Activated T-cell treated with anti-CD3 and anti-CD28 coated beads, Interleukin-2, amount 50 U/mL, for 72 hours (primary cell): Measurements from ENCODE around the gene UBR1. TPM values are rescaled to one million over a fixed set of nuclear protein-coding genes. Genes with fewer than 3 reads are reported as not detected.
A peak's percentile ranks its signal among the peaks of the same experiment; 100 is the strongest.
"Not testable (repeated sequence)": the region's sequence is repeated elsewhere in the genome, so short reads cannot be mapped to it uniquely, and the experiment has no call there.

Experiments
- ATAC-seq, 2 donors: fragments of 150-1000 bp; cut with Tn5 transposase; replicated peaks in 1 of 2; 2 replicates each; pipeline ENCODE4 v1.10.0; 2021; ENCODE audit warnings: moderate library complexity in 2 of 2, mild to moderate bottlenecking in 1 of 2
- DNase-seq, 2 donors: peaks; one replicate each; pipeline ENCODE4 v3.0.0; 2021 to 2022; ENCODE audit warnings: mixed read lengths in 1 of 2
- H3K27ac Mint-ChIP-seq: one replicate; pipeline ENCODE4 v1.8.0; 2022; ENCODE audit warnings: mild to moderate bottlenecking, moderate library complexity, mixed read lengths
- H3K27me3 Mint-ChIP-seq: one replicate; pipeline ENCODE4 v1.8.0; 2022; ENCODE audit warnings: low read depth, mixed read lengths
- H3K36me3 Mint-ChIP-seq, 2 donors: one replicate each; pipeline ENCODE4 v1.8.0; 2022; ENCODE audit warnings: mixed read lengths in 2 of 2, mild to moderate bottlenecking in 1 of 2; ENCODE audit not compliant: insufficient read depth in 2 of 2
- H3K4me1 Mint-ChIP-seq: one replicate; pipeline ENCODE4 v1.8.0; 2022; ENCODE audit warnings: low read depth, mixed read lengths
- H3K4me3 Mint-ChIP-seq, 2 donors: one replicate each; pipeline ENCODE4 v1.8.0; 2022; ENCODE audit warnings: mild to moderate bottlenecking in 2 of 2, mixed read lengths in 2 of 2, moderate library complexity in 2 of 2
- H3K9me3 Mint-ChIP-seq, 2 donors: one replicate each; pipeline ENCODE4 v1.8.0; 2022; ENCODE audit warnings: mixed read lengths in 2 of 2
- total RNA-seq, 2 donors: library from RNA; stranded (reverse); gene quantifications; one replicate each; pipeline ENCODE4 v1.2.3, GENCODE V29; 2022

UBR1 gene
- total RNA-seq, 2 donors from 2014 or later: 33.1 to 37.5 TPM

DNA sequence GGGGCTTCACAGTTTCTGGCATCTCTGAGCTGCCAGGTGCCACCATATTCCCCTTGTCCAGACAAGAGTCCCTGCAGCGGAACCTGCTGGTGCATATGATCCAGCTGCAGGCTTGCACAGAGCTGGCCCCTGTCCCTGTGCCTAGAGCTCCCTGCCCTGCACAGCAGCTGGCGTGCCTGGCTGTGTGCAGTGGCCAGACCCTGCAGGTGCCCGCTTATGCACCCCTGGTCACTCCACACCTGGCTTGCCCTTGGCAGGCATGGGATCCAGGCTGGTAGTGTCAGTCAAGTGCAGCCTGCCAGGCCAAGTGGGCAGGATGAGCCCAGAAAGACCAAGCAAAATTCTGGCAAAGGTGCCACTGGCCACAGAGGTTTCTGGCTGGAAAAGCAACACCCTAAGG is 96.6 kb downstream of the UBR1 start:
- ATAC-seq: no peak
- peaks cover 4 to 12% of the 10 kb centered on the region in 2 donors for H3K36me3 Mint-ChIP-seq
- H3K27me3 Mint-ChIP-seq: no peaks in the 10 kb centered on the region
- no peak overlapping the region for H3K4me3 Mint-ChIP-seq
- no peaks in the 10 kb centered on the region for H3K9me3 Mint-ChIP-seq
- no peaks in the 10 kb centered on the region for H3K4me1 Mint-ChIP-seq
- H3K27ac Mint-ChIP-seq: no peak overlapping the region
- no peak for DNase-seq

DNA sequence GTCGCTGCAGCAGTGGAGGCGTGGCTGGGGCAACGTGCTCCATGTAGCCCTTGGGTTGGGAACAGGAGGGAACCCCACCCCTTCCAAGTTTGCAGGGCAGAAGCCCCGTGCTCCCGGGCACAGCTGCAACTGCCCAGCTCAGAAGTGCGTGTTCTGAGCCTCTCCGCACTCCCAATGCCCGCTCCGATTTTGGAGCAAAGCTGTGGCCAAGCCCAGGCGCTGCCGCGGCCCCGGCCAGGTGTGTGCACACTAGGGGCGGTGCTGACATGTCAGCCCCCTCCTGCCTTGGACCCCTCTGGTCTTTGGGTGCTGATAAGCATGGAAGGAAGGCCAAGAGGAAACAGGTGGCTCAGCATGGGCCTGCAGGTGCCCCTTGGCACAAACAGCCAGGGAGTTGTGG is 97.7 kb downstream of the UBR1 start:
- H3K9me3 Mint-ChIP-seq: no peaks in the 10 kb centered on the region
- no peaks in the 10 kb centered on the region for H3K27me3 Mint-ChIP-seq
- no peak for DNase-seq
- no peak for ATAC-seq
- no peaks in the 10 kb centered on the region for H3K4me1 Mint-ChIP-seq
- no peak overlapping the region for H3K4me3 Mint-ChIP-seq
- no peak overlapping the region for H3K27ac Mint-ChIP-seq
- peaks cover 4 to 18% of the 10 kb centered on the region in 2 donors for H3K36me3 Mint-ChIP-seq

DNA sequence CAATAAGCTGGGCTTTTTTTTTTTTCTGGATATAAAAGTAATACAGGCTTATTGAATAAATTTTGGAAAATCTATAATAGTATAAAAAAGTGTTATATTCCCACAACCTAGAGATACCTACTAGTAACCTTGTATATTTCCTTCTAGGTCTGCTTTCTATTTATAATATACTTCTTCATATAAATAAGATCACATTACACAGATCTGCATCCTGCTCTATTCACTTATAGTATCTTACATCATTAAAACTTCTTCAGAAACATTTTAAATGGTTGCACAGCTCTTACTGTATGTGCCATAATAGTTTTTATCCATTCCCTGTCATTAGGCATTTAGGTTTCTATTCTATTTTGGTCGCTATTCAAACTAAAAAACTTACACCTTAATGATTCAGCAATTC is 98.3 kb downstream of the UBR1 start:
- H3K4me3 Mint-ChIP-seq: no peak overlapping the region
- no peak for ATAC-seq
- H3K27ac Mint-ChIP-seq: peak overlapping the region; percentile 72
- no peaks in the 10 kb centered on the region for H3K9me3 Mint-ChIP-seq
- no peak for DNase-seq
- H3K36me3 Mint-ChIP-seq: peaks cover 4 to 18% of the 10 kb centered on the region in 2 donors
- H3K4me1 Mint-ChIP-seq: no peaks in the 10 kb centered on the region
- no peaks in the 10 kb centered on the region for H3K27me3 Mint-ChIP-seq

DNA sequence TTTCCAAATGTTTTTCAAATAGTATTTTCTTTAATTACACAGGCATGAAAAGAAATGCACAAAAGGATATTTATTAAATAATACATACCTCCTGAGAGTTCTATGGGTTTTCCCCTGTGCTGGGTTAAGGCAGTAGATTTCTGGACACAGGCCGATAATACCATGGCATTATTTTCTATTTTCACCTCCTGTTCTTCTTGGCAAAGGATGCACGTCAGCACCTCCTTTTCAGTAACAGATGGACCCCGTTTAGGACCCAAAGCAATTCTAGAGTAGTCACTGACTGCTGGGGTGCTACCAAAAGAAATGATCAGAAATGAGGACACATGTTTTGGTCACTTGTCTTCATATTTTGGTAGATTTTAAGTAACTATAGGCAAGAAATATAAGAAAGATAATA is 98.8 kb downstream of the UBR1 start:
- Mint-ChIP-seq H3K9me3 (no peaks in the 10 kb centered on the region), H3K36me3 (peaks cover 4 to 18% of the 10 kb centered on the region in 2 donors), H3K4me1 (no peaks in the 10 kb centered on the region), H3K4me3 (no peak overlapping the region), H3K27me3 (no peaks in the 10 kb centered on the region), H3K27ac (no peak overlapping the region)
- DNase-seq: no peak
- no peak for ATAC-seq

DNA sequence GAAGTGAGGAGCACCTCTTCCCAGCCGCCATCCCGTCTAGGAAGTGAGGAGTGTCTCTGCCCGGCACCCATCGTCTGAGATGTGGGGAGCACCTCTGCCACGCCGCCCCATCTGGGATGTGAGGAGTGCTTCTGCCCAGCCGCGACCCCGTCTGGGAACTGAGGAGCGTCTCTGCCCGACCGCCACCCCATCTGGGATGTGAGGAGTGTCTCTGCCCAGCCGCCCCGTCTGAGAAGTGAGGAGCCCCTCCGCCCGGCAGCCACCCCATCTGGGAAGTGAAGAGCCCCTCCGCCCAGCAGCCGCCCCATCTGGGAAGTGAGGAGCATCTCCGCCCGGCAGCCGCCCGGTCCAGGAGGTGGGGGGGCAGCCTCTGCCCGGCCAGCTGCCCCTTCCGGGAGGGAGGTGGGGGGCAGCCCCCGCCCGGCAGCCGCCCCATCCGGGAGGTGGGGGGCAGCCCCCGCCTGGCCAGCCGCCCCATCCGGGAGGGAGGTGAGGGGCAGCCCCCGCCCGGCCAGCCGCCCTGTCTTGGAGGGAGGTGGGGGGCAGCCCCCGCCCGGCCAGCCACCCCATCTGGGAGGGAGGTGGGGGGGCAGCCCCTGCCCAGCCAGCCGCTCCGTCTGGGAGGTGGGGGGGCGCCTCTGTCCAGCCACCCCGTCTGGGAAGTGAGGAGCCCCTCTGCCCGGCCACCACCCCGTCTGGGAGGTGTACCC is 100.8 kb downstream of the UBR1 start:
- H3K9me3 Mint-ChIP-seq, H3K4me1 Mint-ChIP-seq, H3K27ac Mint-ChIP-seq, DNase-seq, ATAC-seq, H3K4me3 Mint-ChIP-seq, H3K27me3 Mint-ChIP-seq: not testable (repeated sequence)
- peaks cover 4 to 16% of the 10 kb centered on the region in 2 donors for H3K36me3 Mint-ChIP-seq

DNA sequence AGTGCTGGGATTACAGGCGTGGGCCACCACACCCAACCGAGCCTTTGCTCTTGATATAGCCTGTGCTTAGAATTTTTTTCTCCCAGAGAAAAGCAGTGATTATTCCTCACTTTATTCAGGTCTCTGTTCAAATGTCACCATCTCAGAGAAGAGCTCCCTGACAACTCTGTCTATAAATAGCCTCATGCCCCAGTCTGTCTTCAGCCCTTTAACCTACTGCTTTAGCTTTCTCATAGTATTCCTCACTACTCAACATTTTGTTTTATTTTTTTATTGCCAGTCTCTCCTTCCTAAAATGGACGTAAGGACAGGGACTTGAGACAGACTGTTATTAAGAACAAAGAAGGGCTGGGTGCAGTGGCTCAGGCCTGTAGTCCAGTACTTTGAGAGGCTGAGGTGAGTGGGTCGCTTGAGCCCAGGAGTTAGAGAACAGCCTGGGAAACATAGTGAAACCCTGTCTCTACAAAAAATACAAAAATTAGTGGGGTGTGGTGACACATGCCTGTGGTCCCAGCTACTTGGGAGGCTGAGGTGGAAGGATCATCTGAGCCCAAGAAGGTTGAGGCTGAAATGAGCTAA is 106.5 kb downstream of the UBR1 start:
- H3K27ac Mint-ChIP-seq: peak overlapping the region; percentile 85
- peaks cover 0 to 13% of the 10 kb centered on the region in 2 donors for H3K36me3 Mint-ChIP-seq
- no peaks in the 10 kb centered on the region for H3K9me3 Mint-ChIP-seq
- ATAC-seq: no peak
- no peak overlapping the region for H3K4me3 Mint-ChIP-seq
- no peaks in the 10 kb centered on the region for H3K27me3 Mint-ChIP-seq
- DNase-seq: no peak
- no peaks in the 10 kb centered on the region for H3K4me1 Mint-ChIP-seq

DNA sequence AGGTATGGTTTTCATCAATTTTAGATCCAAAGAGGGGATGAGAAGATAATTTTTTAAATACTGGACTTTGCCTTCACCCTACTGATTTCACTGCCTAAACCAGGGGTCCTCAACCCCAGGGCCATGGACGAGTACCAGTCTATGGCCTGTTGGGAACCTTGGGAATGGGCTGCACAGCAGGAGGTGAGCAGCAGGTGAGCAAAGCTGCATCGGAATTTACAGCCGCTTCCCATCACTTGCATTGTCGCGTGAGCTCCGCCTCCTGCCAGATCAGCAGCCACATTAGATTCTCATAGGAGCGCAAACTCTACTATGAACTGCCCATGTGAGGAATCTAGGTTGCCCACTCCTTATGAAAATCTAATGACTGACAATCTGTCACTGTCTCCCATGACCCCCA is 109.0 kb downstream of the UBR1 start:
- DNase-seq (no peak), ATAC-seq (no peak)
- H3K4me3 Mint-ChIP-seq: no peak overlapping the region
- H3K36me3 Mint-ChIP-seq: peaks cover 0 to 7% of the 10 kb centered on the region in 2 donors
- no peaks in the 10 kb centered on the region for H3K27me3 Mint-ChIP-seq
- peaks cover 4% of the 10 kb centered on the region for H3K4me1 Mint-ChIP-seq
- no peaks in the 10 kb centered on the region for H3K9me3 Mint-ChIP-seq
- no peak overlapping the region for H3K27ac Mint-ChIP-seq

DNA sequence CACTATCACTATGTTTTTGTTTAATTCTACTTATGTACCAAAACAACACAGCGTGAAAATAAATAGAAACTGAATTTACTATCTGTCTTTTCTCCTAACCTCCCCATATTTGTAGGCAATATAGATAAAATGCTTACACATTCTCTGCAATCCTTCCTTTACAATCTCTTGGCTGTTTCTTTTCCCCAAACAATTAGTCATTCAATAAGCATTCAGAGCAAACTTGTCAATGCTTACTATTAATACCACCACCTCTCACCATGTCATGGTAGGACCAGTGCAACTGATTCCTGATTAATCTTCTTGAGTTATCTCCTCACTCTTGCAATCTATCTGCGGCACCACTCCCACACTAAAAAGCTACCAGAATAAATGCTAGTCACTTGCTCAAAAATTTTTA is 111.3 kb downstream of the UBR1 start:
- no peak overlapping the region for H3K4me3 Mint-ChIP-seq
- H3K9me3 Mint-ChIP-seq: no peaks in the 10 kb centered on the region
- H3K36me3 Mint-ChIP-seq: peaks cover 0 to 7% of the 10 kb centered on the region in 2 donors
- no peak for DNase-seq
- peaks cover 4% of the 10 kb centered on the region for H3K4me1 Mint-ChIP-seq
- peak overlapping the region; percentile 8 for H3K27ac Mint-ChIP-seq
- no peak for ATAC-seq
- no peaks in the 10 kb centered on the region for H3K27me3 Mint-ChIP-seq

DNA sequence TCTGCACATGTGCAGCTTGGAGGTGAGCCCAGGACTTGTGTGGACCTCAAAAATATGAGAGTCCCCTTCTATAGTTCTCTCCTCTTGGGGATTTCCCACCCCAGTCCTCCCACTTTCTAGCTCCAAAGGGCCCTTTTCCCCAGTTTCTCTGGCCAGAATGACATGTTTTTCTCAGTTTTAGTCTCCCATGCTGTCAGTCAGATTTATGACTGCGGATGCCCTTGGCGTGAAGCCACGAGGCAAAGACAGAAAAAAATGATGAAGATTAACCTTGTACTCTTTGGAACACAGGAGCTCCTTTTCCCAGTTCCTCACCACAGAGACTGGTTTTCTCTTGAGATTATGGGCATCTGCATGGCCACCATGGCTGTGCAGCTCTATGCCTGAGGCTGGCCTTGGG is 113.2 kb downstream of the UBR1 start:
- ATAC-seq (no peak), DNase-seq (no peak)
- Mint-ChIP-seq H3K9me3 (no peaks in the 10 kb centered on the region), H3K27me3 (no peaks in the 10 kb centered on the region), H3K36me3 (peaks cover 0 to 7% of the 10 kb centered on the region in 2 donors), H3K4me3 (no peak overlapping the region), H3K27ac (no peak overlapping the region), H3K4me1 (peaks cover 4% of the 10 kb centered on the region)

DNA sequence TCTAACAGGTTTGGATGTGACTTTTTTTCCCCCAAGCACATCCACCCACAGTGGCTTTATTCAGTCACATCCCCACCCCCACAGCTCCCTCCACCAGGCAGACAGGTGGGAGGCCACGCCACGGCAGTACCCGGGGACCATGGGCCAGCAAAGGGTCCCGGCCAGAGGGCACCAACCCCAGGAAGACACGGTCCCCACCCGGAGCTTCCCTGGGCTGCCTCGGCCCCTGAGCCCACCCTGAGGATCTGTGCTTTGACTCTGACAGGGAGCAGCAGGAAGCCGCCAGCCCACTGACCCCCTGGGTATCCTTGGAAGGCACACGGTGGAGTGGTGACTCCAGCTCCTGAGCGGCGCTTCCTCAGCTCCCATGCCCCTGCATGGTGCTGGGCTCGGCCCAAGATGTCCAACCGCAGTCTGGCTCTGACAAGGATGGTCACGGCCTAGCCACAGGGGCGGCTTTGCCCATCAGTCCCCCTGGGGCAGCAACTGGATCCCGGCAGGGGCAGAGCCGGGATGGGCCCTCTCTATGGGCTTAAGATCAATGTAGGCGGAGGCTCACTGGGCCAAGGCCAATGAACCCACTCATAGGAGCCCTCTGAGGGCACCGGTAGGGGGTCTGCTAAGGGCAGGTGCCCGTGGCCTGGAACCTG is 119.0 kb downstream of the UBR1 start:
- Mint-ChIP-seq H3K4me3 (no peak overlapping the region), H3K36me3 (peaks cover 0 to 10% of the 10 kb centered on the region in 2 donors), H3K4me1 (no peaks in the 10 kb centered on the region), H3K27ac (no peak overlapping the region), H3K27me3 (no peaks in the 10 kb centered on the region), H3K9me3 (no peaks in the 10 kb centered on the region)
- DNase-seq (no peak), ATAC-seq (no peak)

DNA sequence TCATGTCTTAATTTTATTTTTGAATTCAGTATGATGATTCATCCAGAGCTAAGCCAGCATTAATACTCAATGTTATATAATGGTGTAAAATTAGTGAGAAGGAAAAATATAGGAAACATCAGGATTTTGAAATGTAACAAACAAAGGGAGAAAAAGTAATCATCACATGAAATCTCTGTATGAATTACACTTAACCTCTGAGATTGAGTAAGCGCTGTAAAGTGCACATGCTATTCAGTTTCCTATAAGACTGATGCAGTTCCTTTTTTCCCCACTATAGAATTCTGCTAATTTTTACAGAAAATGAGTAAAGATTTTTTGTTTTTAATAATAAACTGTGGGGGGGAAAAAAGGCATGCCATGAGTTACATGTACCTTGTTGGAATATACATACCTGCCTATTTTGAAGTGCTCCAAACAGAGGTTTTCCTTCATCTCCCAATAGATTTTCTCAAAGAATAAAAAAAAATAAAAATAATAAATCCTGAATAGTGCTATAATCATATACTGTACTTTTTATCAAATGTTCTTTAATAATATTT is 121.3 kb downstream of the UBR1 start:
- H3K9me3 Mint-ChIP-seq: no peaks in the 10 kb centered on the region
- H3K27ac Mint-ChIP-seq: no peak overlapping the region
- DNase-seq (no peak), ATAC-seq (no peak)
- no peaks in the 10 kb centered on the region for H3K4me1 Mint-ChIP-seq
- no peak overlapping the region for H3K4me3 Mint-ChIP-seq
- H3K27me3 Mint-ChIP-seq: no peaks in the 10 kb centered on the region
- peaks cover 1 to 15% of the 10 kb centered on the region in 2 donors for H3K36me3 Mint-ChIP-seq

DNA sequence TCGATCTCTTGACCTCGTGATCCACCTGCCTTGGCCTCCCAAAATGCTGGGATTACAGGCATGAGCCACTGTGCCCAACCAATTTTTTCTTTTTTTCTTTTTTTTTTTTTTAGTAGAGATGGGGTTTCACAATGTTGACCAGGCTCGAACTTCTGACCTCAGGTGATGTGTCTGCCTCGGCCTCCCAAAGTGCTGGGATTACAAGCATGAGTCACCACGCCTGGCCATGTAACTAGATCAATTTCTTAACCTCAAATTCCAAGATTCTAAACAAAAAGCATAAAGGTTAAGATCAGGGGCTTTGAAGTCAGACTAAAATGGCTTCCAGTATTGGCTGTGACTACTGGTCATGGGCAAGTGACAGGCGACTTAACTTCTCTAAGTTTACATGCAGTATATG is 126.7 kb downstream of the UBR1 start:
- not testable (repeated sequence) for H3K4me1 Mint-ChIP-seq, H3K4me3 Mint-ChIP-seq, DNase-seq, ATAC-seq, H3K9me3 Mint-ChIP-seq, H3K27me3 Mint-ChIP-seq, H3K27ac Mint-ChIP-seq
- H3K36me3 Mint-ChIP-seq: peaks cover 3 to 25% of the 10 kb centered on the region in 2 donors

DNA sequence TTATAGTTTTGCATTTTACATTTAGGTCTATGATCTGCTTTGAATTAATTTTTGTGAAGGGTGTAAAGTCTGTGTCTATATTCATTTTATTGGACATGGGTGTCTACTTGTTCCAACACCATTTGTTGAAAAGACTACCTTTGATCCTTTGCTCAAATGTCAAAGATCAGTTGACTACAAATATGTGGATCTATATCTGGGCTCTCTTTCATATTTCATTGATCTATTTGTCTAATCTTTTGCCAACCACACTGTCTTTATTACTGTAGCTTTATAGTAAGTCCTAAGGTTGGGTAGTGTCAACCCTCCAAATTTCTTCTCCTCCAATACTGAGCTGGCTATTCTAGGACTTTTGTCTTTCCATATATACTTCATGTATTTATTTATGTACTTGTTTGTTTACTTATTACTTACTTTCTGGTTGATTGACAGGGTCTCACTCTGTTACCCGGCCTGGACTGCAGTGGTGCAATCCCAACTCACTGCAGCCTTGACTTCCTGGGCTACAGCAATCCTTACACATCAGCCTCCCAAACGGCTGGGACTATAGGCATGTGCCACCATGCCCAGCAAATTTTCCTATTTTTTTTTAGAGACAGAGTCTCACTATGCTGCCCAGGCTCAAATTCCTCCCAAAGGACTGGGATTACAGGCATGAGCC is 131.5 kb downstream of the UBR1 start:
- Mint-ChIP-seq H3K36me3 (peaks cover 4 to 37% of the 10 kb centered on the region in 2 donors), H3K27me3 (no peaks in the 10 kb centered on the region), H3K9me3 (no peaks in the 10 kb centered on the region), H3K4me3 (no peak overlapping the region), H3K4me1 (no peaks in the 10 kb centered on the region), H3K27ac (no peak overlapping the region)
- ATAC-seq (no peak), DNase-seq (no peak)
